Renal cortical epithelial cell (primary cell): ENCODE measurements around the gene EOMES. TPM values are rescaled to one million over a fixed set of nuclear protein-coding genes. Genes with fewer than 3 reads are reported as not detected.

Source experiments
- DNase-seq: peaks from one replicate; pipeline ENCODE4 v3.0.0-alpha.2; 2011; ENCODE audit warnings: low read depth
- total RNA-seq: library from RNA; depleted of rRNA; stranded (reverse); fragments of >200 nt; gene quantifications from 2 replicates; pipeline ENCODE4 v1.2.3, GENCODE V29; 2014

EOMES gene
- total RNA-seq, 1 donor from 2014 or later, result not detected

DNA sequence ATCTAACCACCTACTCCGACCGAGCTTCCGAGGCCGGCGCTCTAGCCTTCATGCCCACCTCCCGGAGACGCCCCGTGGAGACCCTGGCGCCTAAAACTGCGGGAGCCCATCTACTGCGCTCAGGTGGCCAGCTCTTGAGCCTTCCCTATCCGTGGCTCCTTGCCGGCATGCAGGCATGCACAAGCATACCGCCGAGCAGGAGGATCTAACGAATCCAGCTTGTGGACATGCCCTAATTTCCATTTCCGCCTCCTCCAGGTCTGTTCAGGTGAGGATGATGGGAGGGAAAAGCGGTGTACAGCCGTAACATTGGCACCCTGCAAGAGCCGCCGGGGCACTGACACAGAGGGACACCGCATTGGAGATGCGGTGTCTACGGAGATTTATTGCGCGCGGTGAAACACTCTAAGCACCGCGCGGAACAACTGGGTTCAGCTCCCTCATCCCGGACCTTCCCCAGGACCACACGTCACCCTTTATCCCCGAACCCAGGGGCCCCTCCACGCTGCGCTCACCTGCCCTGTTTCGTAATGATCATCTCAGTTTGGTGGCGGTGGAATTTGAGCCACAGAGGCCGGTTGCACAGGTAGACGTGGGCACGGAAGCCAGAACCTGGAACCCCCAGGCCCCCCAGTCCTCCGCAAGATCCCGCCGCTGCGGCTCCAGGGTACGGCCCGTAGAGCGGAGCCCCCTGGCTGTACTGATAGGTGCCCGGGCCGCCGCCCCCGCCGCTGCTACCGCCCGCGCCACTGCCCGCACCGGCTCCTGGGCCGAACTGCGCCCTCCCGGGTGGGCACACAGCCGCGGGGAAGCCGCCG lies 1.0 kb downstream of the EOMES start:
- DNase-seq, result no peak

DNA sequence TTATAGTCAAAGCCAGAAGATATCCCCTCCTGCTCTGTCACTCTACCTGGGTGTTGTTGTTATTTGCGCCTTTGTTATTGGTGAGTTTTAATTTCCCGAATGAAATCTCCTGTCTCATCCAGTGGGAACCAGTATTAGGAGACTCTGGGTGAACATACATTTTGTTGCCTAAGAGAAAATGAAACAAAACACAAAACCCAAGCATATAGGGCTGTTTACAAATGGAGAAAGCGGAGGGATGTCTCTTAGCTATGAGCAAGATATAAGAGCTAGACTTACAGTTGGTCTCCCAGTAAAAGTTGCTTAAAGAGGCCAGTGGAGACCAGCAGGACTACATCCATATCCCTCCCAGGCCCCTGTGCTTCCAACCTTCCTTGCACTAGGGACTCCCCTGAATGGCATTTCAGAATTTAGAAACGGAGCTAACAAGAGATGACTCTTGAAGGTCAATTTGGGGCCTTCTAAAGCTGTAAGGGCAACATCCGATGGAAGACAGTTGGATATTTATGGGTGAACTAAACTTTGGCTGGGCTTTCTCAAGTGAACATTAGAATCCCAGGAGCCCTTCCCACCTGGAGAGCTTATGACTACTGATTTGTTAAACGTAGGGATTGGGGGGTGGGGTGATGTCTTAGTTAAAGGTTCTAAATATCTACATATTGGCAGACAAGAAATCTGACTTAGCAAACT lies 2.7 kb downstream of the EOMES start:
- no peak for DNase-seq

DNA sequence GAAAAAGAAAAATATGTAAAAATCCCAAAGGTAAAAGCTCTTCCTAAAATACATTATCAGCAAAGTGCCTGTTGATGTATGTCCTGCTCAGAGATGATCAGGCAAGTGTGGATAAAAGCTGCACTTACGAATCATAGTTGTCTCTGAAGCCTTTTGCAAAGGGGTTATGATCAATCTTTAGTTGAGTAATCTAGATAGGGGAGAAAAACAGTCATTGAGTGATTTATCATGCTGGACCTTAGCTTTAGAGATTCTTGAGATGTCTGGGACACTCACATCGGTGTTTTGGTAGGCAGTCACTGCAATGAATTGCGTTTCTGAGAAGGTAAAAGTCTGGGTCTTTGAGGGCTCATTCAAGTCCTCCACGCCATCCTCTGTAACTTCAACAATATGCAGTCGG lies 3.7 kb downstream of the EOMES start:
- no peak for DNase-seq

DNA sequence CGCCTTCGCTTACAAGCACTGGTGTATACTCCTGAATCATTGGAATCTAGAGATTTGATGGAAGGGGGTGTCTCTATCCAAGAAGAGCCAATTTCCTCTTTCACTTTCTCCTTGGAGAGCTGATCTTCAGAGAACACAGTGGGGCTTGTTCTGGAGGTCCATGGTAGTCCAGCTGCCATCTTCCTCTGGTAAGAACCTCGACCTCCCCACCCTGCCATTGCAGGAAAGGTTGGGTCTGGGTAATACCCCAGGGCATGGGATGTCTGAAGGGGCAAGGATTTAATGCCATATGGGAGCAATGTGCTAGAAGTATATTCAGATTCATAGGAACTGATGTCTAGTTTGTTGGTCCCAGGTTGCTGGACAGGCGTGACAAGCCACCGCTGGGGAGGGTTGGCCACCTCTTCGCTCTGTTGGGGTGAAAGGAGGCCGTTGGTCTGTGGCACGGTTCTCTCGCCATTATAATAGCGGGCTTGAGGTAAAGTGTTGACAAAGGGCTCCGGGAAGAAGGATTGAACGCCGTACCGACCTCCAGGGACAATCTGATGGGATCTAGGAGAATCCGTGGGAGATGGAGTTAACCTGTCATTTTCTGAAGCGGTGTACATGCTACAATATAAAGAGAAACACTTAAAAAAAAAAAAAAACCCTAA lies 4.8 kb downstream of the EOMES start:
- DNase-seq, result no peak

DNA sequence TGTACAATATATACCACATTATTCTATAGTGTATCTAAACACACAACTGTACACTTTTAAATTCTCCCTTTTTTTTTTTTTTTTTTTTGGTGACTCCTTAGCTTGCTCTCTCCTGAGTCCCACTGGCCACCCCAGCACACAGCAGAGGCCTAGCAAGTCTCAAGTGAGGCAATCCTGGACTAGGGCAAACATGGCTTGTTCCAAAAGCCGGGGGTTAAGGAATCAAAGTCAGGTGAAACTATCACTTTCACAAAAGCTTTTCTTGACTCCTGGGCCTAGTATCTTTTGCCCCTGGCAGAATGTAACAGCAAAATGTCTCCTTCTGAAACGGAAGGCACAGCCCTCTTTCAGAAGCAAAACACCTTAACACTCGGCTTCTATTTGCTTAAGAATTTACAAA lies 5.8 kb downstream of the EOMES start:
- no peak for DNase-seq

DNA sequence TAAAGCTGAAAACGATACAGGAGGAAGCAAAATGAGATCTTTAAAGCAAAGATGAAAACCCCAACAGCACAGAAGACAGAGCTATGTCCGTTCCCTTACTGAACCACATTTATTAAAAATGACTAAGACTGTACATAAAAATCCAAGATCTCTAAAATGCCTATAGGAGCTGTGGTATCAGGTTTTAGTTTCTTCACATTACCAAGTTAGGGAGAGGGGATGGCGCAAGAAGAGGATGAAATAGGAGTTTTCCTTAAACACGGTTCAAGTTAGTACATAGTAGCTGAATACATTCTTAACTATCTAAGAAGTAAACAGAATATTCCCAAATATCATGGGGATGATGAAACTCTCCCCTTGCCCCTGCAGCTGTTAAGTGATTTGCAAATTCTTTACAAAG lies 6.3 kb downstream of the EOMES start:
- no peak for DNase-seq

DNA sequence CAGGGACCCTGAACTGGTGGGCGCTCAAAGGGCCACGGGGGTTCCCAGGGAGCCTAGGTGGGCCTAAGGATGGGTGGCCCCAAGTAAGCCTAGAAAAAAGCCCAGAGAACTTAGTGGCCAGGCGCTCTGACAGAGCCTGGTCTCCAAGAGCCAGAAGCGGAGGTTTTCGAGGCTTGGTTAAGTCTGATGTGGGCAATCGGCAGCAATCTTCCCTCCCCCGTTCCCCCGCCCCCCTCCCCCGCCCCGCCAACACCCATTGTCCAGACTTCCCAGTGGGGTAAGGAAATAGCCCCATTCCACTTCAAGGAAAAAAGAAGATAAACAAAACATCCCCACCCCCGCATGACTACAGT lies 6.7 kb downstream of the EOMES start:
- no peak for DNase-seq

DNA sequence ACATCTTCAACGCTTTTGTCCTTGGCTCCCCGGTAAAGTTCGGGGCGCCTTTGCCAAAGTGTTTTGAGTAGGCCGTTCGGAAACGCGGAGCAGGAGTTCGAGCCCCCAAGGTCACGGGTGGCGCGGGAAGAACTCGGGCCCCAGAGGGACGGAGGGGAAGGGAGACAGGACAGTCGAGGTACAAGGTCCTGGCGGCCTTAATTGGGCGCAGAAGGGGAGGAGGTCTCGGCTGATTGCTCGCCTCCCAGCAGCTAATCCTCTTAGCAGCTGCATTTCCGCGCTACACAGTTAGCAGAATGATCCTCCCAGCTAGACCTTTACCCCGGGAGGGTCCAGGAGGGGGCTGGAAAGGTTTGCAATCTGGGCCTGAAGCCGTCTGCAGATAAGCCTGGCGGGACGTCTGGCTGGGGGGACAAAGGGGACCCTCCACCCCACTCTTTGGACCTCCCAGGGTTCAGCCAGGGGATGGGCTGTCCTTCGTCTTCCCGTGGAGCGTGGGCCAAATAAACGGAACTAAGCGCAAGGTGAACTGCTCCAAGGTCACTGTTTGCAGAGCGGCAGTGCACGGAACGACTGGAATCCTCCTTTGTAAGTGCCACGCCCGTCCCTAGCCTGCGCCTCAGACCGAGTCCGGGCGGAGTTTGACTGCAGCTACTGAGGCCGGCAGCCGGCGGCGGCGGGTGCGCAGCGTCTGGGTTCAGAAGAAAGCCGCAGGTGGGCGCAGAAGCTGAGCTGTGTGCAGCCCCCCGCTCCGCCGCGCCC lies 7.2 kb downstream of the EOMES start:
- DNase-seq, result no peak

DNA sequence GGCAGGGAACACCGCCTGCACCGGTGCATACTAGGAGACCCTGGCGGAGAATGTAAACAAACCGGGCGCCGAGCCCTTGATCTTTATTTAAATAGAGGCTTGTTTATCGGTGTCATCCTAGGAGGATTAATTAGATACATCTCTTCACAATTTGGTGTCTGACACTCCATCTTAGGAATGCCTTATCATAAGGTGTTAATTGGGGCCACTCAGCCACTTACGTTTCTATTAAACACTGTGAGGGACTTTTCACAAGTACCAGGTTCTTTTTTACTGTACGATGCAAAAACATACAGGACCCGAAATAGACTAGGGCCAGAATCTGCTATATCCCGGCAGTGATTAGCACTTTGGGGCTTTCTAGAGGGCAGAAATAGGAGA lies 8.0 kb downstream of the EOMES start:
- DNase-seq, result no peak

DNA sequence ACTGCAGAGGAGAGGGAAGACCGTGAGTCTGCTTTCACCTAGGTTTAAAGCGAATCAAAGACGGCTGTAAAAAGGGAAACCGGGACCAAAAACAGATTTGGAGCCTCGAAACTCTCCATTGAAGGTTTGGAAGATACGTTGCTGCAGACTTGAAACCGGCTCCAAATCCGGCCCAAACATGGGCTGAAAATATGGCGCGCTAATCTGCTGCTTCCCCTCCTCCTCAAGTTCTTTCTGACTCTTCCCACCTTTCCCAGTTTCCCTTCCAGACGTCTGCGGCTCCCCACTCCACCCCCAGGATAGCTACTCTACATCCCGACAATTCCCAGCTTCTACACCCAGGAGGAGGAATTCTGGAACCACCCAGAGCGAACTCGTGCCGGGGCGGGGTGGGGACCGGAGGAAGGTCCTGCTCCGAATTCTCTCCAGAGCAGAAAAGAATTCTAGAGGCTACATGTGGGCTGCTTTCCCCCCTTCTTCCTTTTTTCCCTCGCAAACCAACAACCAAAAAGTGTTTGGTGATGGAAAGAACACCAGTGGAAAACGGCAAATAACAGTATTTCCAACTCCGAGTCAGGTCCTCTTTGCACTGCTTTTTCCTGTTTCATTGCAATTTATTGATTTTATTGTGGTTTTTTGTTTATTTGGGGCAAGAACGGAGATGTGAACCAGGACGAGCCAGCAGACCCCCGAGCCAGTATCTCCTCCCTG lies 8.5 kb downstream of the EOMES start:
- no peak for DNase-seq

DNA sequence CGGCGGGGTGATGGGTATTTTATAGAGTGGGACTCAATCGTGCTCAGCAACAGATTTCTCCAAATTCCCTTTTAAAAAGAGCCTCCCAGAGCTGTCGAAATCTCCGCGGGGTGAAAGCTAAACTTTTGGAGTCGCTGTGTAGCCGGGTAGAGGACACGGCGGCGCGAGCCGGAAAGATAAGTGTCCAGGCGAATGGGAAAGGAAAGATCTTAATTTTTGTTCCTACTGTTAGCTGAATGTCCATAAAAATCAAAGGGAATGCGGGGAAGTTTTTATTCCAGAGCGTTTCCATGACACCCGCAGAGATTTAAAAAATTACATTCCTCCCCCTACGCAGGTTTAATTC lies 9.1 kb downstream of the EOMES start:
- no peak for DNase-seq

DNA sequence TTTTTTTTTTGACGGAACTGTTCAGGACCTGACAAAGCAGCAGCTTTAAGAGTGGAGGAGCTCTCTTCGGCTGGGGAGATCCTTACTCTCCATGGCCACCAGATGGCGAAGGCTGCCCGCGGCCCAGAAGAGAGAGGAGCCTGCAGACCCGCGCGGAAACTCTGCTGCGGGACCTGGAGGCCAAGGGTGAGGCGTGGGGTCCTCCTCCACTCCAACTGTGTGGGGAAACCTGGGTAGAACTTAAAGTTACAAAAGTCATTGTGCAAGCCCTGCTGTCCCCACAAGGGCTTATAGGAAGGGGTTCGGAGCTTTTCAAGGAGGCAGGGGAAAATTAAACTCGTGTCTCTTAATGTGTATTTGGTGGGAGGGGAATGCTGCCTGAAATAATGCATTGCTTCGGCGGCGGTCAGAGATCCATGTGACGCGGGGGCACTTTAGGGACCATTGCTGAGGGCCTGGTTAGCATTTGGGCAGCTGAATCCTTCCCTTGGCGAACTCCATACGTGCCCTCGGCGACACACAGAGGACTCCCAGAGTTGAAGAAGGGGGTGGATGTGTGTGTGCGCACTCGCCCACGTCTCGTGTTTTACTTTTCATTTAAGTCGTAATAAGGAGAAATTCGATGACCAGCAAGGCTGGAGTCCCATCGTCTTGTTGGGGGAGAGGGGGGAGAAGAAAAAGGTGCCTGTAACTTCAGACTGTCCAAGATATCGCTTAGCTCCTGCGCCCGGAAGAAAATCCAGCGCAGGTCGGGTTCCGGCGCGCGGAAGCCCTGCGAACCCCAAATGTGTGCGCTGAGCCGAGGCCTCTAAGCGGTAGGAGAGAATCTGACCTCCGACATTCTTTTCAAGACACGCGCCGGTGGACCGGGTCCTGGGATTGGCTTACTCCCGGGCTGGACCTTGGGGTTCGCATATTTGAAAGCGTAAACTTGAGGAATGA lies 9.7 kb downstream of the EOMES start:
- peak; percentile 58 for DNase-seq

DNA sequence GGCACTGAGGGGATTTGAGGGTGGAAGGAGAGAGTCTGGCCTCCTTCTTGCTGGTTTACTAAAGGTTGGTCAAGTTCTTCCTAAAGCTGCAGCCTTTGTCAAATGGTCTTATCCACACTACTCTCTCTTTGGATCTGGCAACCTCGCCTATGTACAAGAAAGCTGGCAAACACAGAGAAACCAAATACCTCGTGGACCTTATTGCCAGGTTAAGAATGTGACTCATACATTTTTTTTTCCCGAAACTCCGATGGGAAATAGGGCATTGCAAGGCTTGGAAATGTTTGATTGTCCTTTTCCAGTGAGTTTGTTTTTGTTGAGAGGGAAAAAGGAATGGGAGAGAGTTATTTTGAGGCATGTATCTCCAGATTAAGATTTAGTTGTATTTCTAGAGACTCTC lies 13.9 kb downstream of the EOMES start:
- peak; percentile 14 for DNase-seq

DNA sequence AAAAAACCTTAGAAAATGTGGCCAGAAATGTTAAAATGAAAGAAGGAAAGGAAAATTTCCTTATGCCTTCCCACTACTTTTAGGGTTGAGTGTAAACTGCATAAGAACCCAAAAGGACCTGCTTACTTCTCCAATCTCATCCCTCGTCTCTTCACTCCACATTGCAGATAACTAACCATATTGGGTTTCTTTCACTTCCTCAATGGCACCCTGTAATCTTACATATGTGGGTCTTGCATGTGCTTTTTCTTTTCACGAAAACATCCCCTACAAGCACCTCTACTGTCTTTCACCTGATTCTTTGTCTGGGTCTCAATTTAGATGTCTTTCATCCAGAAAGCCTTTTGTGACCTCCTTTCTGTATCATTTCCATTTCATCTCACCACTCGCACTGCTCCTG lies 23.1 kb downstream of the EOMES start:
- DNase-seq, result no peak

DNA sequence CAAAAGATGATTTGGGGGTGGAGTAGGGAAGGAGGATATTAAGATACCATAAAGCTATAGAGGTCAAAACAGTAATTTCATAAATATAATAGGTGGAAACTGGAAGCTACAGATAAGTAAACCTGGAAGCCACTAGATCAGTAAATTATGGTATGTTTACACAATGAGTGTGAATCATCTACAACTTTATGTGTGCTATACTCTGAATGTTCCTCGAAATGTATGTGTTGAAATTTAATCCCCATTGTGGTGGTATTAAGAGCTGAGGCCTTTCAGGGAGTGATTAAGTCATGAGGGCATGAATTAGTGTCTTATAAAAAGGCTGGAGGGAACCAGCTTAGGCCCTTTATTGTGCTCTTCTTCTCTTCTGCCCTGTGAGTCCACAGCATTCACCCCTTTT lies 25.2 kb downstream of the EOMES start:
- no peak for DNase-seq

DNA sequence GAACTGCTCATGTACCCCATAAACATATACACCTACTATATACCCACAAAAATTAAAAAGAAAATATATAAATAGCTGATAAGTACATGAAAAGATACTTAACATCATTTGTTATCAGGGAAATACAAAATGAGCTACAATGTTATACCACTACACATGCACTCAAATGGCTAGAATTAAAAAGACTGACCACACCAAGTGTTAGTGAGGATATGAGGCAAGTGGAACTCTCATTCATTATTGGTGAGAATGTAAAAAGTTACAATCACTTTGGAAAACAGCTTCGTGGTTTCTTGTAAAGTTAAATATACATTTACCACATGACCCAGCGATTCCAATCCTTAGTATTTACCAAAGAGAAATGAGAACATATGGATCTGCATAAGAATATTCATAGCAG lies 26.5 kb downstream of the EOMES start:
- no peak for DNase-seq

DNA sequence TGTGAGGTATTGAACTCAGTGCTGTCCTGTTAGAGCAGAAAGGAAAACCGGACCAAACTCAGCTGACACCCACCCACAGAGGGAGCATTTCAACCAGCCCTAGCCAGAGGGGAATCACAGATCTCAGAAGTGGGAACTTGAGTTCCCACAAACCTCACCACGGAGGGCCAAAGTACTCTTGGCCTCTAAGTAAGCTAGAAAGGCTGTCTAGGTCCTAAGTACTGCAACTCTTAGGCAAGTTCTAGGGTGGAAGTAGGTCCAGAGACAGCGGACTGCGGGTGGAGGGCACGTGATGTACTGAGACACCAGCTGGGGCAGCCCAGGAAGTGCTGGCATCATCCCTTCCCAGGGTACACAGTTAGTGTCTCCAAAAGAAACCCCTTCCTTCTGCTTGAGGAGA lies 34.1 kb downstream of the EOMES start:
- no peak for DNase-seq

DNA sequence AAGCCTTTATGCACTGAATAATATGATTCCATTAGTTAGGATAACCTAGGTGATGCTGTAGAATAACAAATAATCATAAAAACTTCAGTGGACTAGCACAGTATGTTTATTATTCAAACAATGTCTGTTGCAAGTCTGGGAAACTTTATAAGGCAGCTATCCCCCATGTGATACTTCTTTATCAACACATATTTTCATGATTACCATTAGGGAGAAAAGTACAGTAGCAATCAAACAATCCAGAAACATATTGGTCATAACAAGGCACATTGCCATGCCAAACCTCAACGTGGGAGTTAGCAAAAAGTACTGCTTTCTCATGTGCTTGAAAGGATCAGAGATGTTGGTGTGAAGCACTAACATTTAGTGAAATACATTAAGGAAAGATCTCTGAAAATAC lies 35.5 kb downstream of the EOMES start:
- DNase-seq, result no peak

DNA sequence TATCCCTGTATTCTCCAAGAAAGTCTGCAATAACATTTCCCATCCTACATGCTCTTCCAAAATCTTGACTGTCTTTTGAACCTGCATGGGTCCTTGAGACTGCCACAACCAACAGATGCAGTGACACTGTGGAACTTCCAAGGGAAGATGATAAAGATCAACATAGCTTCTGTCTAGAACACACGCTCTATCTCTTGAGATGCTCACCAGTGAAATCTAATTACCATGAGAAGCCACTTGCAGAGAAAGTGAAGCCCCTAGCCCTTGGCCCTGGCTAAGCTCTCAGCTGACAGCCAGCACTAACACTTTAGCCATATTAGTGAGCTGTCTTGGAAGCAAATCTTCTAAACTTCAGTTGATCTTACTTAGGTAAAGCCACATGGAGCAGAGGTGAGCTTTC lies 36.6 kb downstream of the EOMES start:
- DNase-seq, result no peak

DNA sequence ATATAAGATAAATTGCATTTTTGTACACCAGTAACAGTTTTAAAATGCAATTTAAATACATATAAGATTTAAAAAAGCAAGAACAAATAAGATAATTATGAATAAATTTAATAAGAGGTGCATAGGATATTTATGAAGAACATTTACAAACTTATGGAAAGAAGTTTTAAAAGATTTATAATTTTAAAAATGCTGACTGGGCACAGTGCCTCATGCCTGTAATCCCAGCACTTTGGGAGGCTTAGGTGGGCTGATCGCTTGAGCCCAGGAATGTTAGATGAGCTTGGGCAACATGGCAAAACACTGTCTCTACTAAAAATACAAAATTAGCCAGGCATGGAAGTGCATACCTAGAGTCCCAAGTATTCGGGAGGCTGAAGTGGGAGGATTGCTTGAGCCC lies 37.8 kb downstream of the EOMES start:
- no peak for DNase-seq

DNA sequence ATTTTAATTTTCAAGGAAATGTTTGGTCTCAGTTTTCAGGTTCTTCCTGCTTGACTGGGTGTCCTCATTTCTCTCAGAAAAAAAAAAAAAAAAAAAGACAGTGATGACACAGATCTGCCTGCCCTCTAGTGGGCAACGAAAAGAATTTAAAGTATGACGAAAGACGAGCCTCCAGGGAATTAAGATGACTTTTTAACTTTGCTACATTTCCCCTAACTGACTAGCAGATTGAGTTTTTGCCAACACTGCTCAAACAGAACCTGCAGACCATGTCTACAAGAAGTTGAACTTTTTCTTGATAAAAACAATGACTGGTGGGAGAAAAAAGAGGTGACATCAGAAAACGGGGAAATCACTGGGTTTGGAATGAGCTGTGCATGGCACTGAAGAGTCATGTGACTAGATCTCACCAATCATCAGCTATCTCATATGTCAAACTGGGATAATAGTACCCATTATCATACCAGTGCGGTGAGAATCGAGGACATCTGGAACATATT lies 40.8 kb downstream of the EOMES start:
- DNase-seq, result peak; percentile 84
